HG03439 (cell line): Measurements from ENCODE around the gene SLC38A10.

Experiments used
- ATAC-seq: cut with Tn5 transposase; IDR thresholded peaks from one replicate; pipeline ENCODE4 v1.9.1; 2021; ENCODE audit warnings: mild to moderate bottlenecking, moderate library complexity; ENCODE audit not compliant: unreplicated experiment

SLC38A10 gene

GRCh38 chr17:81295031-81295675 lies at the start of gene SLC38A10:
TSS of gene SLC38A10 (minus strand) at chr17:81295307. CDS start at chr17:81294921, 386 bp downstream.
- peak; percentile 78 for ATAC-seq

- no peak for ATAC-seq
Observed at GRCh38 chr17:81342269-81343070, 47.4 kb upstream of the SLC38A10 start.

GRCh38 chr17:81341516-81342268 lies 46.6 kb upstream of the SLC38A10 start:
- ATAC-seq, result no peak

- no peak for ATAC-seq
Observed at GRCh38 chr17:81340607-81341515, 45.8 kb upstream of the SLC38A10 start.

GRCh38 chr17:81339534-81340296 lies 44.6 kb upstream of the SLC38A10 start:
- ATAC-seq, result no peak

GRCh38 chr17:81339191-81339533 lies 44.1 kb upstream of the SLC38A10 start:
- ATAC-seq, result no peak

- ATAC-seq, result no peak
Observed at GRCh38 chr17:81338274-81339190, 43.4 kb upstream of the SLC38A10 start.

GRCh38 chr17:81337476-81337879 lies 42.4 kb upstream of the SLC38A10 start:
- no peak for ATAC-seq

- no peak for ATAC-seq
Observed at GRCh38 chr17:81336930-81337325, 41.8 kb upstream of the SLC38A10 start.

- ATAC-seq, result no peak
Observed at GRCh38 chr17:81336296-81336929, 41.3 kb upstream of the SLC38A10 start.

GRCh38 chr17:81335773-81336157 lies 40.7 kb upstream of the SLC38A10 start:
- no peak for ATAC-seq

- no peak for ATAC-seq
Observed at GRCh38 chr17:81334987-81335772, 40.1 kb upstream of the SLC38A10 start.

- no peak for ATAC-seq
Observed at GRCh38 chr17:81334391-81334901, 39.3 kb upstream of the SLC38A10 start.

- ATAC-seq, result no peak
Observed at GRCh38 chr17:81333616-81334368, 38.7 kb upstream of the SLC38A10 start.

GRCh38 chr17:81332914-81333528 lies 37.9 kb upstream of the SLC38A10 start:
- ATAC-seq, result no peak

- ATAC-seq, result no peak
Observed at GRCh38 chr17:81332118-81332834, 37.2 kb upstream of the SLC38A10 start.
